Spleen (tissue), 11 donors: Measurements from ENCODE around the gene DEPDC7. TPM values are rescaled to one million over a fixed set of nuclear protein-coding genes. Genes with fewer than 3 reads are reported as not detected.

Source experiments
- DNase-seq: peaks from one replicate; pipeline ENCODE4 v3.0.0-alpha.2; 2020
- H3K27ac ChIP-seq, 8 donors: fragments of 200-600 bp; sonication (generic) in 7 of 8; 1 replicate in 4 of 8; 2 replicates in 4 of 8; pipeline versions ENCODE4 v1.5.0 to v1.8.0; 2016 to 2021; ENCODE audit warnings: inconsistent platforms in 4 of 8, mild to moderate bottlenecking in 4 of 8, moderate library complexity in 1 of 8
- H3K27me3 ChIP-seq, 7 donors: fragments of 200-600 bp; sonication (generic) in 6 of 7; replicated peaks in 1 of 7; 1 replicate in 4 of 7; 2 replicates in 3 of 7; pipeline versions ENCODE4 v1.5.0 to v1.8.0; 2016 to 2021; ENCODE audit warnings: inconsistent platforms in 3 of 7, mild to moderate bottlenecking in 1 of 7
- H3K36me3 ChIP-seq, 6 donors: fragments of 200-600 bp; sonication (generic) in 5 of 6; 1 replicate in 4 of 6; 2 replicates in 2 of 6; pipeline versions ENCODE4 v1.5.0 to v1.8.0; 2016 to 2021; ENCODE audit warnings: inconsistent platforms in 2 of 6
- H3K4me1 ChIP-seq, 6 donors: fragments of 200-600 bp; sonication (generic) in 5 of 6; 1 replicate in 3 of 6; 2 replicates in 3 of 6; pipeline versions ENCODE4 v1.5.0 to v1.8.0; 2016 to 2021; ENCODE audit warnings: inconsistent platforms in 3 of 6
- H3K4me3 ChIP-seq, 8 donors: fragments of 200-600 bp; sonication (generic) in 7 of 8; 1 replicate in 4 of 8; 2 replicates in 4 of 8; pipeline versions ENCODE4 v1.5.0 to v1.8.0; 2016 to 2021; ENCODE audit warnings: inconsistent platforms in 4 of 8, mild to moderate bottlenecking in 4 of 8, moderate library complexity in 2 of 8
- H3K9me3 ChIP-seq, 8 donors: fragments of 200-600 bp; sonication (generic) in 7 of 8; 1 replicate in 4 of 8; 2 replicates in 4 of 8; pipeline versions ENCODE4 v1.5.0 to v1.8.0; 2016 to 2021; ENCODE audit warnings: inconsistent platforms in 4 of 8
- POLR2A ChIP-seq, 3 donors: fragments of 450-650 bp; IDR thresholded peaks; one replicate each; pipeline ENCODE4 v1.5.1; 2017; ENCODE audit warnings: antibody characterized with exemption in 3 of 3, mild to moderate bottlenecking in 1 of 3
- POLR2AphosphoS5 ChIP-seq, 3 donors: sonication (generic); formaldehyde crosslinking; IDR thresholded peaks; one replicate each; pipeline ENCODE4 v1.5.1; 2017; ENCODE audit warnings: antibody characterized with exemption in 3 of 3
- WGBS, 5 donors: extraction: QIAGEN DNeasy Blood & Tissue Kit in 3 of 5; methylation state at CpG; one replicate each; pipeline versions ENCODE4 v1.1.5 to v1.1.7; 2013 to 2018; 5-methylcytosine and 5-hydroxymethylcytosine counted together
- intact Hi-C: fragments of 100-400 bp; cut with DNase I; formaldehyde crosslinking; loops from one replicate; pipeline ENCODE4 v1.15.0; 2023; ENCODE audit warnings: low total_unique reads
- polyA plus RNA-seq, 3 donors: library from polyadenylated mRNA; stranded (reverse); fragments of 200-250 nt; gene quantifications; one replicate each; pipeline ENCODE4 v1.2.1, GENCODE V29; 2013
- total RNA-seq, 7 donors: library from RNA; depleted of rRNA in 3 of 7; stranded (reverse); fragments of >200 nt in 3 of 7; fragmentation: NEBNext Ultra II Directional in 4 of 7; extraction: Animal tissue kit (Norgen Biotek cat#: 25700) in 4 of 7; gene quantifications; one replicate each; pipeline versions ENCODE4 v1.1.0 to v1.2.1, GENCODE V29; 2016 to 2021
- TF ChIP-seq, protein P1 (sequence below), 11 experiments: fragments of 200-600 bp in 7 of 11; fragments of 450-650 bp in 4 of 11; sonication (generic) in 4 of 11; IDR thresholded peaks in 8 of 11; conservative IDR thresholded peaks in 3 of 11; 1 replicate in 7 of 11; 2 replicates in 4 of 11; pipeline versions ENCODE4 v1.4.0 to v1.8.0; 2016 to 2021; ENCODE audit warnings: antibody characterized with exemption in 11 of 11, inconsistent platforms in 4 of 11, mild to moderate bottlenecking in 1 of 11
- donor health status: healthy with polysubstance abuse.
- donor health status: DM: no; HTN: no; CAD: no; lungs with moderate emphysema.
- donor health status: DM: no; HTN: no; CAD: no.
- donor health status: Bipolar disorder and iron deficiency.
- donor health status: healthy.
- donor health status: DM: no; HTN: no; CAD: no.
- donor health status: DM: yes; HTN: yes; CAD: no.

Gene DEPDC7
- total and polyA plus RNA-seq, 10 donors: 0.30 to 0.88 (median 0.54) TPM; not detected in 3

DNA sequence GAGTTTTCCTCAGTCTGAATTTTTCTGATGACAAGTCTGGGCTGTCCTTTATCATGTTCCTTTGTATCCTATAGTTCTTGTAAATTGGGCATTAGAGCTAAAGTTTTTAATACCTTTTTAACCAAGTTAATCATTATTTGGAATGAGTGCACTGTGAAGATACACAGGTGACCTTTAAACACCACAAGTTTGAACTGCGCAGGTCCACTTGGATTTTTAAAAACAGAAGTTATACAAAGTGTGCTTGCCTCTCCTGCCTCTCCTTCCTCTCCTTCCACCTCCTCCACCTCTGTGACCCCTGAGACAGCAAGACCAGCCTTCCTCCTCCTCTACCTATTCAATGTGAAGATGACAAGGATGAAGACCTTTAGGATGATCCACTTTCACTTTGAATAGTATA lies 19.3 kb downstream of the DEPDC7 start:
- H3K27ac ChIP-seq: no peak overlapping the region
- WGBS, 5 donors: 94 to 100% (median 97%) methylated on average over 1 of the region's 1 CpG
- H3K27me3 ChIP-seq: no peaks in the 10 kb centered on the region
- TF ChIP-seq POLR2A (IDR thresholded peaks at IDR 0.05): no peak
- no peak for TF ChIP-seq POLR2AphosphoS5 (IDR thresholded peaks at IDR 0.05)
- TF ChIP-seq, protein P1, sequence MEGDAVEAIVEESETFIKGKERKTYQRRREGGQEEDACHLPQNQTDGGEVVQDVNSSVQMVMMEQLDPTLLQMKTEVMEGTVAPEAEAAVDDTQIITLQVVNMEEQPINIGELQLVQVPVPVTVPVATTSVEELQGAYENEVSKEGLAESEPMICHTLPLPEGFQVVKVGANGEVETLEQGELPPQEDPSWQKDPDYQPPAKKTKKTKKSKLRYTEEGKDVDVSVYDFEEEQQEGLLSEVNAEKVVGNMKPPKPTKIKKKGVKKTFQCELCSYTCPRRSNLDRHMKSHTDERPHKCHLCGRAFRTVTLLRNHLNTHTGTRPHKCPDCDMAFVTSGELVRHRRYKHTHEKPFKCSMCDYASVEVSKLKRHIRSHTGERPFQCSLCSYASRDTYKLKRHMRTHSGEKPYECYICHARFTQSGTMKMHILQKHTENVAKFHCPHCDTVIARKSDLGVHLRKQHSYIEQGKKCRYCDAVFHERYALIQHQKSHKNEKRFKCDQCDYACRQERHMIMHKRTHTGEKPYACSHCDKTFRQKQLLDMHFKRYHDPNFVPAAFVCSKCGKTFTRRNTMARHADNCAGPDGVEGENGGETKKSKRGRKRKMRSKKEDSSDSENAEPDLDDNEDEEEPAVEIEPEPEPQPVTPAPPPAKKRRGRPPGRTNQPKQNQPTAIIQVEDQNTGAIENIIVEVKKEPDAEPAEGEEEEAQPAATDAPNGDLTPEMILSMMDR (IDR thresholded peaks at IDR 0.05 in 8 of 11, conservative IDR thresholded peaks at IDR 0.05 in 3 of 11): no peak
- peaks cover 0 to 8% (median under 1%) of the 10 kb centered on the region in 6 donors for H3K4me1 ChIP-seq
- no peaks in the 10 kb centered on the region for H3K36me3 ChIP-seq
- no peaks in the 10 kb centered on the region for H3K9me3 ChIP-seq
- DNase-seq: no peak
- intact Hi-C loops: no loop called here
- no peak overlapping the region for H3K4me3 ChIP-seq

DNA sequence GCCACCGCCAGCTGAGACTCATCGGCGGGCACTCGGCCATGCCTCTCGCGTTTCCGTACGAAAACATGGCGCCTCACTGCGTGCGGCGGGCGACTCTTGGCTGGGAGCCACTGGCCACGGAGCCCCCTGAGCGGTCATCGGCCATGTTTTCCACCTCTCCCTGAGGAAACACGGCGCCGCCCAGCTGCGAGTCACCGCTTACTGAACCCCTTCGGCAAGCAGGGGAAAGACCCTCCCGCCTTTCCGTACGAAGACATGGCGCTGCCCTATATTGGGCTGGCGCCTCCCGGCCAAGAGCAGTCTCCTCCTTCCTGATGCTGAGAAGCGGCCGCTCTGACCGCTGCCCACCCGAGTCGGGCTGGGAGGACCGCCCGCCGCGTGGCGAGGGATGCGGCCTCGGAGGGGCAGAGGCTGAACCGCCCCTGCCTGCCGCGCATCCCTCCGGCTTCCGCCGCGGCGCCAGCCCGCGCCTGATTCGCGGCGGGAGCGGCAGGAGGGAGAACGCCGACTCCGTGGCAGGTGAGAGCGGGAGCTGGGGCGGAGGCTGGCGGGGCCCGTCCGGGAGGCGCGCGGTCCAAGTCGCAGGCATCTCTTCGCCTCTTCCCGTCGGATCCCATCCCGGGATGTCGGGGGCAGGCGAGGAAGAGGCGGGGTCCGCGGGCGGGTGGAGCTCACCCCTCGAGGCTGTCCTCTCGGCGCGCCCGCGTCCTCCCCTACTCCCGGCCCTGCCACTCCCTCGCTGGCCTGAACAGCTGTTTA lies 23.8 kb downstream of the DEPDC7 start, which contains the start of gene TCP11L1:
TSS of gene TCP11L1 (plus strand) at position 299 of the 759 bp plus-strand sequence. CDS start 4,202 bp downstream, outside the sequence.
- Histone ChIP-seq H3K27me3 (no peaks in the 10 kb centered on the region), H3K9me3 (no peaks in the 10 kb centered on the region), H3K27ac (peak within 1 kb of the TSS; percentile 87 to 99 (median 98)), H3K4me1 (peaks cover 5 to 48% (median 15%) of the 10 kb centered on the region in 6 donors), H3K4me3 (peak within 1 kb of the TSS; percentile 82 to 99 (median 93)), H3K36me3 (peaks cover 0 to 9% (median 0%) of the 10 kb centered on the region in 6 donors)
- WGBS, 5 donors: 0 to 1% (median 1%) methylated on average over 23 to 84 of the region's 84 CpGs
- intact Hi-C loops: no loop called here
- peak; percentile 97 for DNase-seq
- TF ChIP-seq POLR2AphosphoS5 (IDR thresholded peaks at IDR 0.05): peak; percentile 57 to 89 (median 88)
- peak in 1 of 3 donors; percentile 43 for TF ChIP-seq POLR2A (IDR thresholded peaks at IDR 0.05)
- TF ChIP-seq, protein P1 (IDR thresholded peaks at IDR 0.05 in 8 of 11, conservative IDR thresholded peaks at IDR 0.05 in 3 of 11): peak in 2 of 11 experiments; percentile 2 to 16

DNA sequence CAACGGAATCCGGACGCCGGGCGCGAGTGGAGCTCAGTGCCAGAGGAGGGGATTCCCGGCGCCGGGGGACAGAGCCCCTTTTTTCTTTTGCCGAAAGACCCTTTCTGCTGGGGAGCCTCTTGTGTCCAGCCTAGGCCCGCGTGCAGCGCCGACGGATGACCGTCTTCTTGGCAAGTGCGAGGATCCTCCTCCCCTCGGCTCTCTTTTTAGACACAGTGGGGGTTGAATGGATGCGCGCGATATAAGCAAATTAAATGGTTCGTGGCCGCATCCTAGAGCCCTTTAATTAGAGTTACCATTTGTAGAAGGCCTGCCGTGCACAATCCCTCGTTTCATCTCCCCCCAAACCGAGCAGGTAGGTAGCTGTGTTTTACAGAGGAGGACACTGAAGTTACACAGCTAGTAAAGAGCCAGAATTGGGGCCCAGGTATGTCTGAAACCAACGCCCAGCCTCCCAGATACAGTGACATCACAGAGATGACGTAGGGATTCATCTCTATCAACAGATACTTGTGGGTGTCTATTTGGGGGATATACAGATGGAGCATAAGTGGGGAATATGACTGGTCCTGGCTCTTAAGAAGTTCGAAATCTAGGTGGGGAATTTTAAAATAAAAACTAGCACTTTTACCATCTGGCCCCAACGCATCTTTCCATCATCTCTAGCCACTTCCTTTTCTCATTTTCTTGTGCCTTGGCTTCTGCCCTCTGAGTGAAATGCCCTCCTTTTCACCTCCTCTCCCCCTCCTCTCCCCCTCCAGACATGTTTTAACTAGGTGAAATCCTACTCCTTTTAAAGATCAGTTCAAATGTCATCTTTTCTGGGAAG lies 24.6 kb downstream of the DEPDC7 start:
- peaks cover 0 to 17% (median 0%) of the 10 kb centered on the region in 6 donors for H3K36me3 ChIP-seq
- no peaks in the 10 kb centered on the region for H3K27me3 ChIP-seq
- H3K4me1 ChIP-seq: peaks cover 5 to 48% (median 15%) of the 10 kb centered on the region in 6 donors
- no peak for TF ChIP-seq POLR2A (IDR thresholded peaks at IDR 0.05)
- TF ChIP-seq, protein P1 (IDR thresholded peaks at IDR 0.05 in 8 of 11, conservative IDR thresholded peaks at IDR 0.05 in 3 of 11): no peak
- TF ChIP-seq POLR2AphosphoS5 (IDR thresholded peaks at IDR 0.05): no peak
- intact Hi-C loops: no loop called here
- 1 to 5% (median 2%) methylated on average over 27 to 30 of the region's 30 CpGs for WGBS, 5 donors
- no peak for DNase-seq
- H3K27ac ChIP-seq: peak overlapping the region; percentile 87 to 99 (median 98)
- H3K4me3 ChIP-seq: peak overlapping the region; percentile 82 to 99 (median 93)
- H3K9me3 ChIP-seq: no peaks in the 10 kb centered on the region
